HG03108 (cell line): Measurements from ENCODE around the gene MDN1.
"Not testable (repeated sequence)": the region's sequence is repeated elsewhere in the genome, so short reads cannot be mapped to it uniquely, and the experiment has no call there.

ENCODE experiments used
- ATAC-seq: cut with Tn5 transposase; IDR thresholded peaks from one replicate; pipeline ENCODE4 v1.9.1; 2021; ENCODE audit warnings: moderate library complexity; ENCODE audit not compliant: unreplicated experiment

The MDN1 gene

GRCh38 chr6:89819336-89820130, at the start of gene MDN1:
Gene MDN1, minus strand, starts transcription at chr6:89819794. Its CDS starts 187 bp downstream, at chr6:89819607.
- ATAC-seq: peak; percentile 97

- ATAC-seq: no peak
Observed at GRCh38 chr6:89866024-89866678, 46.6 kb upstream of the MDN1 start.

- ATAC-seq: no peak
Observed at GRCh38 chr6:89862698-89863097, 43.1 kb upstream of the MDN1 start.

- peak; percentile 72 for ATAC-seq
Observed at GRCh38 chr6:89862273-89862672, 42.7 kb upstream of the MDN1 start.

- no peak for ATAC-seq
Observed at GRCh38 chr6:89859744-89860143, 40.1 kb upstream of the MDN1 start.

- no peak for ATAC-seq
Observed at GRCh38 chr6:89858041-89858440, 38.4 kb upstream of the MDN1 start.

- no peak for ATAC-seq
Observed at GRCh38 chr6:89853068-89853467, 33.5 kb upstream of the MDN1 start.

DNA sequence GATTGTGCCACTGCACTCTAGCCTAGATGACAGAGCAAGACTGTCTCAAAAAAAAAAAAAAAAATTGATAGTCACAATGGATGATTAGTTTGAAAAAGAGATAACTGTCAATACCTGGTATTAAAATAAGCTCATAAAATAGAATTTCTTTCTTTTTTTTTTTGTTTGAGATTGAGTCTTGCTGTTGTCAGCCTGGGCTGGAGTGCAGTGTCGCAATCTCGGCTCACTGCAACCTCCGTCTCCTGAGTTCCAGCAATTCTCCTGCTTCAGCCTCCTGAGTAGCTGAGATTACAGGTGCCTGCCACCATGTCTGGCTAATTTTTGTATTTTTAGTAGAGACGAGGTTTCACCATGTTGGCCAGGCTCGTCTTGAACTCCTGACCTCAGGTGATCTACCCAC, 27.9 kb upstream of the MDN1 start:
- ATAC-seq: not testable (repeated sequence)

DNA sequence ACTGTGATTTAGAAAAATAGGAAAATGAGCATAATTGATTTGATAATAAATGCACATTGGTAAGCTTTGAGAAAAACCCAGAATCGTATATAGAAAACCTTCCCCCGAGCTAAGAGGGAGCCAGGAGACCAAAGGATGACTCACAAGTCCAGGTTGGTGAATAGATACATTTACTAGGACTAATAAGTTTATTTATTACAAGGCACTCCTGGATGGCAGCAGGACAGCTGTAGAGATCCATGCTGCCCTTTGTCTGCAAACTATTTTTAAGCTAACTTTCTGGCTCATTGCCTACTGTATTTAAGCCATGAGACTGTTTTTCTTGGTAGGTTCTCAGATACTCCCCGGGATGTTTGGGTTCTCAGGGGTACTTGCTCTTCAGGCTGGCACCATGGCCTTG, 23.5 kb upstream of the MDN1 start:
- ATAC-seq: no peak

GRCh38 chr6:89842228-89842627, 22.6 kb upstream of the MDN1 start:
- ATAC-seq: no peak

- no peak for ATAC-seq
Observed at GRCh38 chr6:89840538-89840937, 20.9 kb upstream of the MDN1 start.

- no peak for ATAC-seq
Observed at GRCh38 chr6:89836639-89837222, 17.1 kb upstream of the MDN1 start.

DNA sequence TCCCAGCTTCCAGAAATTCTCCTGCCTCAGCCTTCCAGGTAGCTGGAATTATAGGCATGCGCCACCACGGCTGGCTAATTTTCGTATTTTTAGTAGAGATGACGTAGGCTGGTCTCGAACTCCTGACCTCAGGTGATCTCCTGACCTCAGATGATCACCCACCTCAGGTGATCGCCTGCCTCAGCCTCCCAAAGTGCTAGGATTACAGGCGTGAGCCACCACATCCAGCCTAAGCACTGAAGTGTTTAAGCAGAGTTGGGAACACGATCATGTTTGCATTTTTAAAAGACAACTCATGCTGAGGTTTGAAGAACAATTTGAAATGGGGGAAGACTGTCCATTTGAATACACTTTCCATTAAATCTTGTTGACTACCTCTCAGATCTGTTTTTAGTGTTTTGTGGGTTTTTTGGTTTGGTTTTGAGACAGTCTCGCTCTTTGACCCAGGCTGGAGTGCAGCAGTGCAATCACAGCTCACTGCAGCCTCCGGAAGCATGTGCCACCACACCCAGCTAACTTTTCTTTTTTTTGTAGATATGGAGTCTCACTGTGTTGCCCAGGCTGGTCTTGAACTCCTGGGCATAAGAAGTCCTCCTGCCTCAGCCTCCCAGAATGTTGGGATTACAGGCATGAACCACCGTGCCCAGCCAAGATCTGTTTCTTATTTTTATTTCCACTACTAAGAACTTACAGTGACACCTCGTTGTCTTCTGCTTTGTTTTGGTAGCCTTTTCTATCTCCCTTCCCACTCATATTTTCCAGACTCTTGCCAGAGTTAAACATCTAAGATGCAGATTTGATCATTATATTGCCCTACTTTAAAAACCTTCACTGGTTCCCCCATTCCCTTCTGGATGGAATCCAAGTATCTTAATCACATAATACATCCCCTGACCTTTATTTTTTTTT, 15.5 kb upstream of the MDN1 start:
- peak; percentile 97 for ATAC-seq

DNA sequence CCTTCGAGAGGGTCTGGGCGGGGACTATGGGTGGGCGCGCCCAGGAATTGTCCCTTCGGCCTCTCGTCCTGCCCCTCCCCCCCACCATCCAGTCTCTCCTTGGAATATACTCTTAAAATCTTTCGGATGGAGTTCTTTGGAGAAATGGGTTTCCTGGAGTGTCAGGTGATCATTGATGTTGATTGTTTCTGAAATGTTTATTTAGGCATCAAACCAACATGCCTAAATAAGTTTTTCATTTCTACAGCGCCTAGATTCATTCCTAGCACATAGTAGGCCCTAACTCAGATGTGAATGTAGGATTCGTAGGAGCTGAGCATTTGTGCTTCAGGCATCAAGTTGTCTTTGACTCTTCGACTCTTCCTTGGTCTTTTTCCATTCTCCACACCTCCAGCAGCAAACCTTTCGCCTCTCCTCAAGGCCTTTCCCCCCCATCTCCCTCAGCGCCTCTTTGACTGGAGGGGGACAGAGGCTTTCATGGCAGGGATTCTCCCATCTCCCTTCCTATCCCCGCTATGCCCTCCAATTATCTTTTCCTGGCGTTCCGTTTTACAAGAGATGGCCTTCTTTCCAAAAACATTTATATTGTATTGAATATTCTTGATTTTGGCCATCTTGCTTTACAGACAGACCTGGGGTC, 10.7 kb upstream of the MDN1 start:
- ATAC-seq: no peak

- peak; percentile 99 for ATAC-seq
Observed at GRCh38 chr6:89829472-89830169, 10.0 kb upstream of the MDN1 start, which contains the start of gene CASP8AP2. Gene CASP8AP2, plus strand, starts transcription at chr6:89829880.

- ATAC-seq: peak; percentile 21
Observed at GRCh38 chr6:89828988-89829471, 9.4 kb upstream of the MDN1 start.

- not testable (repeated sequence) for ATAC-seq
Observed at GRCh38 chr6:89828475-89828987, 8.9 kb upstream of the MDN1 start.

GRCh38 chr6:89826029-89826528, 6.5 kb upstream of the MDN1 start:
- ATAC-seq: no peak

DNA sequence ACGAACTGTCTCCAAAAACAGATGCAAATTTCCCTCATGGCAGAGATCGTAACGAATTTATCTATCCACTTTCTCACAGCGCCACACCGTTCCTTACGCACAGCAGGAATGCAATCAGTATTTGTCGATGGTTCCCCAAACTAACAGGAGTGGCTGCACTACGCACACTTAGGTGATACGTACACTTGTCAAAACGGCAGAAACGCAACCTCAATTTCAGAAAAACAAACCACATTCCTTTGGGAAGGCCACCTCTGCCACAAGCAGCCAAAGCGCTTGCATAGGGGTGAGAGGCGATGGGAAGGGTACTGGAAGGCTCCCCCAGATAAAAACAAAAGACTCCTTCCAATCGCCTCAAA, 638 bp downstream of the MDN1 start:
- ATAC-seq: peak; percentile 12
